HCEC 1CT (cell line): ENCODE data around the gene SAV1.

Experiments
- DNase-seq: peaks from one replicate; pipeline ENCODE4 v3.0.0-alpha.2; 2017

SAV1 gene

GRCh38 chr14:50605766-50606165 is 62.3 kb downstream of the SAV1 start:
- DNase-seq, result no peak

GRCh38 chr14:50603565-50603964 is 64.5 kb downstream of the SAV1 start:
- no peak for DNase-seq

GRCh38 chr14:50602035-50602434 is 66.1 kb downstream of the SAV1 start:
- no peak for DNase-seq

- DNase-seq, result peak; percentile 71
Measured at GRCh38 chr14:50601394-50601793, 66.7 kb downstream of the SAV1 start.

GRCh38 chr14:50600849-50601248 is 67.3 kb downstream of the SAV1 start:
- DNase-seq, result no peak

- peak; percentile 35 for DNase-seq
Measured at GRCh38 chr14:50599700-50600444, 68.2 kb downstream of the SAV1 start.

- DNase-seq, result no peak
Measured at GRCh38 chr14:50598765-50599164, 69.3 kb downstream of the SAV1 start.

- no peak for DNase-seq
Measured at GRCh38 chr14:50594577-50595316, 73.4 kb downstream of the SAV1 start.

- no peak for DNase-seq
Measured at GRCh38 chr14:50590464-50590863, 77.6 kb downstream of the SAV1 start.
